Aorta (tissue), 5 donors: Measurements from ENCODE around the gene DENND1A. TPM values are rescaled to one million over a fixed set of nuclear protein-coding genes. Genes with fewer than 3 reads are reported as not detected.

ENCODE experiments used
- ATAC-seq: fragments of 200-7000 bp; cut with Tn5 transposase; one replicate; pipeline ENCODE4 v1.9.1; 2022; ENCODE audit warnings: moderate library complexity; ENCODE audit not compliant: low FRiP score
- DNase-seq, 2 donors: peaks; one replicate each; pipeline ENCODE4 v3.0.0-alpha.2; 2020
- H3K27ac ChIP-seq, 2 donors: one replicate each; pipeline ENCODE4 v1.5.1; 2013; ENCODE audit warnings: low read length in 2 of 2, mild to moderate bottlenecking in 2 of 2, moderate library complexity in 2 of 2, control low read depth in 1 of 2, inconsistent platforms in 1 of 2, low read depth in 1 of 2
- H3K27me3 ChIP-seq, 2 donors: one replicate each; pipeline ENCODE4 v1.6.1; 2013; ENCODE audit warnings: control low read depth in 1 of 2, low read length in 1 of 2, mild to moderate bottlenecking in 1 of 2, moderate library complexity in 1 of 2; ENCODE audit not compliant: insufficient read depth in 2 of 2, control insufficient read depth in 1 of 2
- H3K36me3 ChIP-seq, 2 donors: one replicate each; pipeline ENCODE4 v1.6.1; 2013; ENCODE audit warnings: control low read depth in 1 of 2, low read length in 1 of 2, mild to moderate bottlenecking in 1 of 2; ENCODE audit not compliant: insufficient read depth in 2 of 2, control insufficient read depth in 1 of 2
- H3K4me1 ChIP-seq, 2 donors: one replicate each; pipeline ENCODE4 v1.6.1; 2013; ENCODE audit warnings: low read length in 2 of 2, control low read depth in 1 of 2, mild to moderate bottlenecking in 1 of 2, moderate library complexity in 1 of 2; ENCODE audit not compliant: insufficient read depth in 2 of 2, control insufficient read depth in 1 of 2
- H3K4me3 ChIP-seq, 2 donors: one replicate each; pipeline ENCODE4 v1.5.1; 2013; ENCODE audit warnings: low read length in 2 of 2, control low read depth in 1 of 2, mild to moderate bottlenecking in 1 of 2
- H3K9me3 ChIP-seq: one replicate; pipeline ENCODE4 v1.6.1; 2013; ENCODE audit warnings: mild to moderate bottlenecking, low read length; ENCODE audit not compliant: control insufficient read depth
- WGBS, 2 donors: extraction: QIAGEN DNeasy Blood & Tissue Kit; methylation state at CpG; one replicate each; pipeline ENCODE4 v1.1.7; 2013; 5-methylcytosine and 5-hydroxymethylcytosine counted together
- intact Hi-C, 2 donors: fragments of 100-400 bp; cut with DNase I; formaldehyde crosslinking; loops; one replicate each; pipeline versions ENCODE4 v1.14.2 to v1.15.0; 2022
- polyA plus RNA-seq, 2 donors: library from polyadenylated mRNA; stranded (reverse); fragments of 200-250 nt; gene quantifications; one replicate each; pipeline ENCODE4 v1.2.3, GENCODE V29; 2013
- total RNA-seq, 2 donors: library from RNA; stranded (reverse); fragmentation: NEBNext Ultra II Directional; extraction: Animal tissue kit (Norgen Biotek cat#: 25700); gene quantifications; one replicate each; pipeline ENCODE4 v1.2.1, GENCODE V29; 2021
- donor health status: healthy with polysubstance abuse.
- donor health status: Bipolar disorder and iron deficiency.
- donor health status: DM: no; HTN: no; CAD: no.
- donor health status: DM: no; HTN: no; CAD: no.
- donor health status: DM: yes; HTN: yes; CAD: no.

The DENND1A gene
- total and polyA plus RNA-seq, 4 donors = 6.9 to 31.4 (median 15.3) TPM

DNA sequence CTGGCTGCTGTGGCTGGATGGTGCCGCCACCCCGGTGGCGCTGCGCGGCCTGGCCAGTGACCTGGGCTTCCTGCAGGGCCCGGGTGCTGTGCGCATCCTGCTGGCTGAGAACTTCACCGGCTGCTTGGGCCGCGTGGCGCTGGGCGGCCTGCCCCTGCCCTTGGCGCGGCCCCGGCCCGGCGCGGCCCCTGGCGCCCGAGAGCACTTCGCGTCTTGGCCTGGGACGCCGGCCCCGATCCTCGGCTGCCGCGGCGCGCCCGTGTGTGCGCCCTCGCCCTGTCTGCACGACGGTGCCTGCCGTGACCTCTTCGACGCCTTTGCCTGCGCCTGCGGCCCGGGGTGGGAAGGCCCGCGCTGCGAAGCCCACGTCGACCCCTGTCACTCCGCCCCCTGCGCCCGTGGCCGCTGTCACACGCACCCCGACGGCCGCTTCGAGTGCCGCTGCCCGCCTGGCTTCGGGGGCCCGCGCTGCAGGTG lies 556.4 kb downstream of the DENND1A start:
- no peak for ATAC-seq
- H3K4me1 ChIP-seq = no peaks in the 10 kb centered on the region
- intact Hi-C loops = no loop called here
- no peaks in the 10 kb centered on the region for H3K27me3 ChIP-seq
- H3K36me3 ChIP-seq = no peaks in the 10 kb centered on the region
- H3K4me3 ChIP-seq = no peak overlapping the region
- WGBS, 2 donors = 3 to 7% methylated on average over 42 to 60 of the region's 60 CpGs
- DNase-seq = no peak
- H3K27ac ChIP-seq = no peak overlapping the region
- H3K9me3 ChIP-seq = no peaks in the 10 kb centered on the region

- no peak for ATAC-seq
- Histone ChIP-seq H3K4me3 (no peak overlapping the region), H3K27me3 (no peaks in the 10 kb centered on the region), H3K9me3 (no peaks in the 10 kb centered on the region), H3K36me3 (no peaks in the 10 kb centered on the region), H3K27ac (no peak overlapping the region), H3K4me1 (no peaks in the 10 kb centered on the region)
- 9 to 21% methylated on average over 46 to 58 of the region's 58 CpGs for WGBS, 2 donors
- no peak for DNase-seq
- intact Hi-C loops = no loop called here
Measured at GRCh38 chr9:123372766-123373446, 557.0 kb downstream of the DENND1A start.

DNA sequence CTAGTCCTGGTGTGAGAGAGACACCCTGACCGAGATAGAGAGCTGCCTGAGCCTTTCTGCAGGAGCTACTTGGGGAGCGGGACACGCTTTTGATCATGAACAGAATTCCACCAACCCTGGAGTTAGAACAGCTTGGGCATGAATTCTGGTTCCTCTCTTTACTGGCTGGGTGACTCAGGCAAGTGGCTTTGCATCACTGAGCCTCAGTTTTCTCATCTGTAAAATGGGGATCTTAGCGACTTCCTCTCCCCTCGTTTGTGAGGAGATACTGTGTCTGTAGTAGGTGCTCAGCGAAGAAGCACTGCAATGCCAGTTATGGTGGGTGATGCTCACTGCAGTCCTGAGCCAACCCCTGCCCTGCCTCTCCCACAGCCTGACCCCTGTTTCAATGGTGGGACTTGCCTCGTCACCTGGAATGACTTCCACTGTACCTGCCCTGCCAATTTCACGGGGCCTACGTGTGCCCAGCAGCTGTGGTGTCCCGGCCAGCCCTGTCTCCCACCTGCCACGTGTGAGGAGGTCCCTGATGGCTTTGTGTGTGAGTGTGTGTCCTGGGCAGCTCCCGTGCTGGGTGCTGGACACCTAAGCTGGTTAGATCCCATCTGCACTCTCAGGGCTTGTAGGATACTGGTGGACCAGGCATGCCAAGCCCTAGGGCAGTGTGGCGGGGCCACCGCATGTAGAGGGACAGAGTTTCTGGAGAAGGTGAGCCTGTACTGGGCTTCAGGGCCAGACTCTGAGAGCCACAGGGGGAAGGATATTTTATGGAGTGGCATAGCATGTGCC lies 557.9 kb downstream of the DENND1A start:
- no peak for ATAC-seq
- intact Hi-C loops = no loop called here
- no peak overlapping the region for H3K27ac ChIP-seq
- no peaks in the 10 kb centered on the region for H3K9me3 ChIP-seq
- DNase-seq = no peak
- H3K27me3 ChIP-seq = no peaks in the 10 kb centered on the region
- H3K36me3 ChIP-seq = no peaks in the 10 kb centered on the region
- no peaks in the 10 kb centered on the region for H3K4me1 ChIP-seq
- H3K4me3 ChIP-seq = no peak overlapping the region
- WGBS, 2 donors = 82 to 87% methylated on average over 14 of the region's 14 CpGs

DNA sequence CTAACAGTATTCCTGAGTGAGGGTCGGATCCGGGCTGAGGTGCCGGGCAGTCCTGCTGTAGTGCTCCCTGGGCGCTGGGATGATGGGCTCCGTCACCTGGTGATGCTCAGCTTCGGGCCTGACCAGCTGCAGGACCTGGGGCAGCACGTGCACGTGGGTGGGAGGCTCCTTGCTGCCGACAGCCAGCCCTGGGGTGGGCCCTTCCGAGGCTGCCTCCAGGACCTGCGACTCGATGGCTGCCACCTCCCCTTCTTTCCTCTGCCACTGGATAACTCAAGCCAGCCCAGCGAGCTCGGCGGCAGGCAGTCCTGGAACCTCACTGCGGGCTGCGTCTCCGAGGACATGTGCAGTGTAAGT lies 558.7 kb downstream of the DENND1A start:
- Histone ChIP-seq H3K27me3 (no peaks in the 10 kb centered on the region), H3K9me3 (no peaks in the 10 kb centered on the region), H3K36me3 (no peaks in the 10 kb centered on the region), H3K27ac (no peak overlapping the region), H3K4me3 (no peak overlapping the region), H3K4me1 (no peaks in the 10 kb centered on the region)
- DNase-seq (no peak), ATAC-seq (no peak)
- intact Hi-C loops = no loop called here
- WGBS, 2 donors = 78 to 79% methylated on average over 18 of the region's 18 CpGs

DNA sequence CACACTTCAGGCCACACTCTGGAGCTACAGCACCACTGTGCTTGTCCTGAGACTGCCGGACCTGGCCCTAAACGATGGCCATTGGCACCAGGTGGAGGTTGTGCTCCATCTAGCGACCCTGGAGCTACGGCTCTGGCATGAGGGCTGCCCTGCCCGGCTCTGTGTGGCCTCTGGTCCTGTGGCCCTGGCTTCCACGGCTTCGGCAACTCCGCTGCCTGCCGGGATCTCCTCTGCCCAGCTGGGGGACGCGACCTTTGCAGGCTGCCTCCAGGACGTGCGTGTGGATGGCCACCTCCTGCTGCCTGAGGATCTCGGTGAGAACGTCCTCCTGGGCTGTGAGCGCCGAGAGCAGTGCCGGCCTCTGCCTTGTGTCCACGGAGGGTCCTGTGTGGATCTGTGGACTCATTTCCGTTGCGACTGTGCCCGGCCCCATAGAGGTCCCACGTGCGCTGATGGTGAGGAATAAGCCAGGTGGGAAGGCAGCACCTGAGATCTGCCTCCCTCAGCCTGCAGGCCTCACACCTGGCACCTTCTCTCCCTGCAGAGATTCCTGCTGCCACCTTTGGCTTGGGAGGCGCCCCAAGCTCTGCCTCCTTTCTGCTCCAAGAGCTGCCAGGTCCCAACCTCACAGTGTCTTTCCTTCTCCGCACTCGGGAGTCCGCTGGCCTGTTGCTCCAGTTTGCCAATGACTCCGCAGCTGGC lies 559.2 kb downstream of the DENND1A start:
- intact Hi-C loops = no loop called here
- 86 to 87% methylated on average over 29 of the region's 29 CpGs for WGBS, 2 donors
- H3K27ac ChIP-seq = no peak overlapping the region
- H3K9me3 ChIP-seq = no peaks in the 10 kb centered on the region
- ATAC-seq (no peak), DNase-seq (no peak)
- H3K4me3 ChIP-seq = no peak overlapping the region
- H3K4me1 ChIP-seq = no peaks in the 10 kb centered on the region
- no peaks in the 10 kb centered on the region for H3K36me3 ChIP-seq
- no peaks in the 10 kb centered on the region for H3K27me3 ChIP-seq

- no peaks in the 10 kb centered on the region for H3K36me3 ChIP-seq
- intact Hi-C loops = no loop called here
- H3K4me3 ChIP-seq = no peak overlapping the region
- WGBS, 2 donors = 93 to 96% methylated on average over 13 of the region's 13 CpGs
- H3K9me3 ChIP-seq = no peaks in the 10 kb centered on the region
- H3K27me3 ChIP-seq = no peaks in the 10 kb centered on the region
- no peak overlapping the region for H3K27ac ChIP-seq
- no peaks in the 10 kb centered on the region for H3K4me1 ChIP-seq
- ATAC-seq (no peak), DNase-seq (no peak)
Measured at GRCh38 chr9:123370108-123370507, 559.8 kb downstream of the DENND1A start.

- Histone ChIP-seq H3K36me3 (no peaks in the 10 kb centered on the region), H3K4me1 (no peaks in the 10 kb centered on the region), H3K27me3 (no peaks in the 10 kb centered on the region), H3K9me3 (no peaks in the 10 kb centered on the region), H3K4me3 (no peak overlapping the region), H3K27ac (no peak overlapping the region)
- intact Hi-C loops = no loop called here
- DNase-seq = no peak
- WGBS, 2 donors = 82 to 84% methylated on average over 3 of the region's 3 CpGs
- no peak for ATAC-seq
Measured at GRCh38 chr9:123369296-123369695, 560.6 kb downstream of the DENND1A start.

- H3K4me1 ChIP-seq = no peaks in the 10 kb centered on the region
- no peak overlapping the region for H3K4me3 ChIP-seq
- no peaks in the 10 kb centered on the region for H3K9me3 ChIP-seq
- ATAC-seq (no peak), DNase-seq (no peak)
- H3K36me3 ChIP-seq = no peaks in the 10 kb centered on the region
- H3K27me3 ChIP-seq = no peaks in the 10 kb centered on the region
- 87% methylated on average over 6 of the region's 6 CpGs for WGBS, 2 donors
- no peak overlapping the region for H3K27ac ChIP-seq
- intact Hi-C loops = no loop called here
Measured at GRCh38 chr9:123368536-123369153, 561.3 kb downstream of the DENND1A start.
